GM21381 (cell line): Measurements from ENCODE around the gene RGS19.
A peak's percentile ranks its signal among the peaks of the same experiment; 100 is the strongest.

Source experiments
- ATAC-seq: cut with Tn5 transposase; IDR thresholded peaks from one replicate; pipeline ENCODE4 v1.9.1; 2021; ENCODE audit warnings: mild to moderate bottlenecking, moderate library complexity; ENCODE audit not compliant: unreplicated experiment

Gene RGS19

GRCh38 chr20:64065062-64065973 lies 14.0 kb downstream of the RGS19 start:
- ATAC-seq = no peak

- ATAC-seq = no peak
Measured at GRCh38 chr20:64064145-64064698, 15.1 kb downstream of the RGS19 start.

GRCh38 chr20:64063389-64064144 lies 15.8 kb downstream of the RGS19 start:
- ATAC-seq = no peak

GRCh38 chr20:64062596-64063388 lies 16.5 kb downstream of the RGS19 start, which contains the start of gene TCEA2:
TSS of gene TCEA2 (plus strand) at chr20:64063198. CDS start at chr20:64063313, 115 bp downstream.
- peak; percentile 74 for ATAC-seq

GRCh38 chr20:64062276-64062595 lies 17.1 kb downstream of the RGS19 start:
- no peak for ATAC-seq

- ATAC-seq = no peak
Measured at GRCh38 chr20:64058536-64058935, 20.8 kb downstream of the RGS19 start.

GRCh38 chr20:64057628-64058498 lies 21.5 kb downstream of the RGS19 start:
- no peak for ATAC-seq

- no peak for ATAC-seq
Measured at GRCh38 chr20:64056889-64057627, 22.3 kb downstream of the RGS19 start.

GRCh38 chr20:64056639-64056888 lies 22.8 kb downstream of the RGS19 start:
- no peak for ATAC-seq

- ATAC-seq = no peak
Measured at GRCh38 chr20:64055893-64056638, 23.3 kb downstream of the RGS19 start.

GRCh38 chr20:64055396-64055892 lies 23.9 kb downstream of the RGS19 start:
- ATAC-seq = no peak

- no peak for ATAC-seq
Measured at GRCh38 chr20:64053841-64054661, 25.3 kb downstream of the RGS19 start.

- no peak for ATAC-seq
Measured at GRCh38 chr20:64052987-64053840, 26.1 kb downstream of the RGS19 start.

- ATAC-seq = no peak
Measured at GRCh38 chr20:64052326-64052722, 27.0 kb downstream of the RGS19 start.

- ATAC-seq = no peak
Measured at GRCh38 chr20:64051561-64052325, 27.6 kb downstream of the RGS19 start.

- no peak for ATAC-seq
Measured at GRCh38 chr20:64051033-64051452, 28.3 kb downstream of the RGS19 start.
